B cell (primary cell): ENCODE measurements around the gene PRSS38. TPM values are rescaled to one million over a fixed set of nuclear protein-coding genes. Genes with fewer than 3 reads are reported as not detected.

Source experiments
- ATAC-seq: fragments of 200-7000 bp; cut with Tn5 transposase; one replicate; pipeline ENCODE4 v1.10.0; 2021; ENCODE audit warnings: low read depth, mild to moderate bottlenecking, moderate number of reproducible peaks, moderate library complexity
- CTCF ChIA-PET: fragments of 350-600 bp; sonication (Branson Sonifier 250); formaldehyde crosslinking; loops from one replicate; lab custom pipeline; 2021; ENCODE audit warnings: antibody characterized with exemption, inconsistent platforms; lab: Charles Lee
- POLR2A ChIA-PET: fragments of 350-600 bp; sonication (Branson Sonifier 250); formaldehyde crosslinking; loops from one replicate; lab custom pipeline; 2021; ENCODE audit warnings: antibody characterized with exemption; lab: Charles Lee
- DNase-seq: peaks from one replicate; pipeline ENCODE4 v3.0.0; 2013
- H2AFZ ChIP-seq: 2 replicates; pipeline ENCODE4 v1.6.1; 2012; ENCODE audit warnings: mild to moderate bottlenecking, low read depth, low read length; ENCODE audit not compliant: insufficient read depth, poor library complexity, severe bottlenecking
- H3K27ac ChIP-seq, 2 donors: 1 replicate in 1 of 2; 2 replicates in 1 of 2; pipeline ENCODE4 v1.5.1; 2012 to 2013; ENCODE audit warnings: low read length in 2 of 2, mild to moderate bottlenecking in 2 of 2, moderate library complexity in 1 of 2
- H3K27me3 ChIP-seq, 4 experiments: fragments of 200-600 bp in 1 of 4; sonication (generic) in 1 of 4; replicated peaks in 1 of 4; 1 replicate in 2 of 4; 2 replicates in 2 of 4; pipeline versions ENCODE4 v1.6.1 to v1.7.0; 2013 to 2016; ENCODE audit warnings: low read length in 3 of 4, mild to moderate bottlenecking in 2 of 4, mixed read lengths in 1 of 4, moderate library complexity in 1 of 4; ENCODE audit not compliant: insufficient read depth in 4 of 4, control insufficient read depth in 3 of 4; ENCODE audit errors: control extremely low read depth in 1 of 4
- H3K36me3 ChIP-seq, 2 experiments: replicated peaks in 1 of 2; 1 replicate in 1 of 2; 2 replicates in 1 of 2; pipeline versions ENCODE4 v1.6.1 to v1.7.1; 2013; ENCODE audit warnings: low read length in 1 of 2; ENCODE audit not compliant: insufficient read depth in 2 of 2, control insufficient read depth in 1 of 2; ENCODE audit errors: control extremely low read depth in 1 of 2, extremely low read depth in 1 of 2
- H3K4me1 ChIP-seq, 2 donors: fragments of 200-600 bp in 1 of 2; sonication (generic) in 1 of 2; 1 replicate in 1 of 2; 2 replicates in 1 of 2; pipeline versions ENCODE4 v1.5.1 to v1.6.1; 2013 to 2017; ENCODE audit warnings: low read length in 2 of 2; ENCODE audit not compliant: control insufficient read depth in 2 of 2, insufficient read depth in 2 of 2
- H3K4me2 ChIP-seq: replicated peaks from 2 replicates; pipeline ENCODE3; 2012; ENCODE audit warnings: mild to moderate bottlenecking, low read depth, low read length; ENCODE audit not compliant: poor library complexity, severe bottlenecking
- H3K4me3 ChIP-seq, 5 experiments: fragments of 200-600 bp in 1 of 5; sonication (generic) in 1 of 5; 1 replicate in 3 of 5; 2 replicates in 2 of 5; pipeline versions ENCODE4 v1.5.1 to v1.7.0; 2011 to 2016; ENCODE audit warnings: low read length in 4 of 5, mild to moderate bottlenecking in 4 of 5, low read depth in 2 of 5, control low read depth in 1 of 5, moderate library complexity in 1 of 5; ENCODE audit not compliant: insufficient read depth in 1 of 5; ENCODE audit errors: control extremely low read depth in 1 of 5, extremely low read depth in 1 of 5
- H3K79me2 ChIP-seq: fragments of 200-600 bp; sonication (generic); one replicate; pipeline ENCODE4 v1.6.0; 2016; ENCODE audit warnings: low read length; ENCODE audit not compliant: control insufficient read depth, insufficient read depth
- H3K9ac ChIP-seq: fragments of 200-600 bp; sonication (generic); 2 replicates; pipeline ENCODE4 v1.6.1; 2017; ENCODE audit warnings: mild to moderate bottlenecking, low read length, moderate library complexity
- H3K9me3 ChIP-seq, 3 donors: one replicate each; pipeline versions ENCODE4 v1.6.1 to v1.7.1; 2013; ENCODE audit warnings: low read length in 2 of 3; ENCODE audit not compliant: control insufficient read depth in 2 of 3, insufficient read depth in 1 of 3; ENCODE audit errors: control extremely low read depth in 1 of 3
- H4K20me1 ChIP-seq: 2 replicates; pipeline ENCODE4 v1.6.0; 2012; ENCODE audit warnings: mild to moderate bottlenecking, low read length; ENCODE audit not compliant: insufficient read depth, control insufficient read depth, poor library complexity, severe bottlenecking
- H3K27ac Mint-ChIP-seq: one replicate; pipeline ENCODE4 v1.8.0; 2021; ENCODE audit warnings: mixed read lengths
- H3K27me3 Mint-ChIP-seq: one replicate; pipeline ENCODE4 v1.8.0; 2021; ENCODE audit warnings: mixed read lengths
- H3K4me1 Mint-ChIP-seq: one replicate; pipeline ENCODE4 v1.8.0; 2021; ENCODE audit warnings: mixed read lengths
- H3K4me3 Mint-ChIP-seq: one replicate; pipeline ENCODE4 v1.8.0; 2021; ENCODE audit warnings: mixed read lengths
- H3K9me3 Mint-ChIP-seq: one replicate; pipeline ENCODE4 v1.8.0; 2022; ENCODE audit warnings: mixed read lengths; ENCODE audit not compliant: insufficient read depth
- CTCF ChIP-seq: fragments of 200-600 bp; IDR thresholded peaks from one replicate; pipeline ENCODE4 v1.8.0; 2022; ENCODE audit warnings: antibody characterized with exemption, mild to moderate bottlenecking
- EZH2 ChIP-seq: IDR thresholded peaks from 2 replicates; pipeline ENCODE4 v1.6.1; 2012; ENCODE audit warnings: borderline replicate concordance, low read depth, mild to moderate bottlenecking, moderate library complexity, low read length; ENCODE audit not compliant: insufficient read depth, poor library complexity, severe bottlenecking
- WGBS: methylation state at CpG from one replicate; pipeline ENCODE4 v1.1.5; 2013; ENCODE audit warnings: missing lambda C conversion rate; ENCODE audit not compliant: insufficient coverage; 5-methylcytosine and 5-hydroxymethylcytosine counted together
- intact Hi-C: fragments of 100-400 bp; cut with micrococcal nuclease; formaldehyde crosslinking; loops from one replicate; pipeline ENCODE4 v1.10.0; 2022
- polyA plus RNA-seq: library from polyadenylated mRNA; depleted of rRNA; stranded (reverse); fragments of >200 nt; gene quantifications from 2 replicates; pipeline ENCODE4 v1.2.3, GENCODE V29; 2012
- total RNA-seq, 2 donors: library from RNA; stranded (reverse); fragments of 120-200 nt in 1 of 2; gene quantifications; 1 replicate in 1 of 2; 2 replicates in 1 of 2; pipeline versions ENCODE4 v1.2.3 to v1.2.4, GENCODE V29; 2013 to 2022

Gene PRSS38
- total and polyA plus RNA-seq, 2 donors (not counting 1 experiment from before 2014, with no cell fraction given): not detected

DNA sequence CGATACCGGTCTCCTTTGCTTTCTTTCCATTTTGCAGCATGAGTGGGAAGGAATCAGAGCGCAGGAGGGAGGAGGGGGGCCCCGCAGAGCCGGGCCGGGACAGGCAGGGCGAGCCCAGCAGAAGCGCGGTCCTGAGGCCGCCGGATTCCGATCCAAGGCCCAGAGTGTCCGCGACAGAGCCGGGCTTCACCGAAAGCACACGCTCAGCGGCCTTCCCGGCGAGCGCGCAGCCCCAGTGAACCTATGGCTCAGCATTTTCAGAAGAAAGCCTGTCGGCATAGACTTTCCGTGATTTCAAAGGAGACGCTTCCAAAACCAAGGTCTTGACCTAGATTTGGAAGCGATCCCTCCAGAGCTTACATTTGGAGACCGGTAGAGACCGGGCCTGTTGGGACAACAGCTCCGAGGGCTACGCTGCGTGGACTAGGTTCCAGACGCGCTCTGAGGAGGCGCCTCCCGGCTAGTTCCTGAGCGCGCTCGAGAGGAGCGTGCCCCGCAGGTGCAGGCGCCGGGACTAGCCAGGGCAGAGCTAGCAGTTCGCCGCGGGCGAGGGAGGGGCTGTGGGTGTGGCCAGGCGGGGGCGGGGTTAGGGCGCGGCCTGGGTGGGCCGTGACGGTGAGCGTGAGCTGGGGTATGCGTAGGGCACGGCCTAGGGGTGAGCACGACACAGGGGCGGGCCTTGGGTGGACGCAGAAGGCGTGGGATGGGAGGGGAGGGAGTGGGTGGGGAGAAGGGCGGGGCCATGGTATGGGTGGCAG, 27.8 kb upstream of the PRSS38 start:
- Histone ChIP-seq H4K20me1 (no peaks in the 10 kb centered on the region), H3K36me3 (peaks cover 0 to 3% of the 10 kb centered on the region in 2 experiments), H3K4me1 (peaks cover 26 to 35% of the 10 kb centered on the region in 2 donors), H2AFZ (peak overlapping the region; percentile 94), H3K27ac (peak overlapping the region; percentile 27 to 57), H3K4me2 (peak overlapping the region; percentile 86), H3K9ac (peak overlapping the region; percentile 70), H3K79me2 (no peaks in the 10 kb centered on the region), H3K4me3 (peak overlapping the region; percentile 39 to 79 (median 76)), H3K27me3 (no peaks in the 10 kb centered on the region), H3K9me3 (peaks cover 0 to 17% (median 0%) of the 10 kb centered on the region in 3 donors)
- POLR2A ChIA-PET: interaction anchor here (0.7 to 1.0 kb wide), 3 partner anchors 49 to 59 kb away, joined by 5 to 7 read pairs (median 6); partner anchors contain the start of genes JMJD4 and SNAP47
- Mint-ChIP-seq H3K4me3 (peak overlapping the region; percentile 91), H3K4me1 (peaks cover 19% of the 10 kb centered on the region), H3K27ac (peak overlapping the region; percentile 68), H3K9me3 (no peaks in the 10 kb centered on the region), H3K27me3 (no peaks in the 10 kb centered on the region)
- peak; percentile 92 for ATAC-seq
- intact Hi-C loops: loop anchor here (1.0 to 10.0 kb wide), 7 partner anchors 25 to 1695 kb away; partner anchors contain the start of genes JMJD4, RNF187, SNAP47 and TRIM11
- peak; percentile 97 for DNase-seq
- CTCF ChIA-PET: no interaction called here
- 2% methylated on average over 47 of the region's 60 CpGs for WGBS
- TF ChIP-seq CTCF (no peak), EZH2 (no peak)
